Measurements from ENCODE around the gene RFXAP. TPM values are rescaled to one million over a fixed set of nuclear protein-coding genes. Genes with fewer than 3 reads are reported as not detected.

Gene RFXAP
- total RNA-seq, 4 donors from 2014 or later = 1.0 to 3.7 (median 2.2) TPM

DNA sequence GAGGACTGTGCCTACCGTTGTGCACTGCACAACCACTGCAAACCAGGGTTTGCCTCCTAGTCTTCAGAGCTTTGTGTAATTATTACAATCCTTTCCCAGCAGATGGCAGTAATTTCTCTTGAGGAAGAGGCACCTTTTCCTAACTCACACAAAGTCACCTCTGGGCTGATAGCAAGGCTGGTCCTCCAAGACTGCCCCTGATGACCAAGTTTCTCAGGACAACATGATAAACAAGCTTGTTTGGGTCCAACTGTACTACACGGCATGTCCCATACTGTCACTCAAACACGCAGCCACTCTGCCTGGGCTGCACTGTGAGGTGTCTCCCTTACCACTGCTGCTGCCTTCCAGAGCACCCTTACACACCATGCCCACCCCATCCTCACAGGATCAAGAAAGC, 39.3 kb downstream of the RFXAP start:
- no peak for DNase-seq (ENCODE audit: low spot score in 2 of 2)
- intact Hi-C loops (cut with DNase I; ENCODE audit: low total_unique reads) = no loop called here
- H3K4me3 ChIP-seq (ENCODE audit: low read depth, poor library complexity, severe bottlenecking) = no peak overlapping the region
- WGBS, 2 donors = 39 to 43% methylated on average over 3 of the region's 3 CpGs
- no peak for TF ChIP-seq POLR2A (IDR thresholded peaks at IDR 0.05)
- TF ChIP-seq, protein P1, sequence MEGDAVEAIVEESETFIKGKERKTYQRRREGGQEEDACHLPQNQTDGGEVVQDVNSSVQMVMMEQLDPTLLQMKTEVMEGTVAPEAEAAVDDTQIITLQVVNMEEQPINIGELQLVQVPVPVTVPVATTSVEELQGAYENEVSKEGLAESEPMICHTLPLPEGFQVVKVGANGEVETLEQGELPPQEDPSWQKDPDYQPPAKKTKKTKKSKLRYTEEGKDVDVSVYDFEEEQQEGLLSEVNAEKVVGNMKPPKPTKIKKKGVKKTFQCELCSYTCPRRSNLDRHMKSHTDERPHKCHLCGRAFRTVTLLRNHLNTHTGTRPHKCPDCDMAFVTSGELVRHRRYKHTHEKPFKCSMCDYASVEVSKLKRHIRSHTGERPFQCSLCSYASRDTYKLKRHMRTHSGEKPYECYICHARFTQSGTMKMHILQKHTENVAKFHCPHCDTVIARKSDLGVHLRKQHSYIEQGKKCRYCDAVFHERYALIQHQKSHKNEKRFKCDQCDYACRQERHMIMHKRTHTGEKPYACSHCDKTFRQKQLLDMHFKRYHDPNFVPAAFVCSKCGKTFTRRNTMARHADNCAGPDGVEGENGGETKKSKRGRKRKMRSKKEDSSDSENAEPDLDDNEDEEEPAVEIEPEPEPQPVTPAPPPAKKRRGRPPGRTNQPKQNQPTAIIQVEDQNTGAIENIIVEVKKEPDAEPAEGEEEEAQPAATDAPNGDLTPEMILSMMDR (IDR thresholded peaks at IDR 0.05) = no peak

DNA sequence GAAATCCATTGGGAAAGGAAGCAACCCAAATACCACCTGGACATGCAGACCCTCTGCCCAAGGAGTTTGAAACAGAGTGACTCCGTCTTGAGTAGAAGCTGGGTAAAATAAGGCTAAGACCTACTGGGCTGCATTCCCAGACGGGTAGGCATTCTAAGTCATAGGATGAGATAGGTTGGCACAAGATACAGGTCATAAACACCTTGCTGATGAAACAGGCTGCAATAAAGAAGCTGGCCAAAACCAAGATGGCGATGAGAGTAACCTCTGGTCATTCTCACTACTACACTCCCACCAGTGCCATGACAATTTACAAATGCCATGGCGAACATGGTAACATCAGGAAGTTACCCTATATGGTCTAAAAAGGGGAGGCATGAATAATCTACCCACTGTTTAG, 40.2 kb downstream of the RFXAP start:
- WGBS, 2 donors = 91 to 93% methylated on average over 4 of the region's 4 CpGs
- intact Hi-C loops (cut with DNase I; ENCODE audit: low total_unique reads) = no loop called here
- TF ChIP-seq, protein P1 (IDR thresholded peaks at IDR 0.05) = no peak
- no peak for TF ChIP-seq POLR2A (IDR thresholded peaks at IDR 0.05)
- no peak for DNase-seq (ENCODE audit: low spot score in 2 of 2)
- H3K4me3 ChIP-seq (ENCODE audit: low read depth, poor library complexity, severe bottlenecking) = no peak overlapping the region

DNA sequence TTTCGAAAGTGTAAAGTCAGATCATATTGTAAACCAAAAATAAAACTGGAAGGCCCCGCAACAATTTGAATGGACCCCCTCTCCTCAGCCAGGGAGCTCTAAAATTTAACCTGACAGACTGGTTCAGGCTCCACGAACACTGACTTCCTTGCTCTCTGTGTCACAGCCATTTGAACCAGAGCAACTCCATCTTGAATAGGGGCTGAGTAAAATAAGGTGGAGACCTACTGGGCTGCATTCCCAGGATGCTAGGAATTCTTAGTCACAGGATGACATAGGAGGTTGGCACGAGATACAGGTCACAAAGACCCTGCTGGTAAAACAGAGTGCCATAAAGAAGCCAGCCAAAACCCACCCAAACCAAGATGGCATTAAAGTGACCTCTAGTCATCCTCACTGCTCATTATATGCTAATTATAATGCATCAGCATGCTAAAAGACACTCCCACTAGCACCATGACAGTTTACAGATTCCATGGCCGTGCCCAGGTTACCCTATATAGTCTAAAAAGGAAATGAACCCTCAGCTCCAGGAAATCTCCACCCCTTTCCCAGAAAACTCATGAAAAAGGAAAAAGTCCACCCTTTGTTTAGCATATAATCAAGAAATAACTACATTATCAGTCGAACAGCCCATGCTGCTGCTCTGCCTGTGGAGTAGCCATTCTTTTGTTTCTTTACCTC, 43.1 kb downstream of the RFXAP start:
- 80 to 84% methylated on average over 6 of the region's 6 CpGs for WGBS, 2 donors
- intact Hi-C loops (cut with DNase I; ENCODE audit: low total_unique reads) = no loop called here
- no peak for DNase-seq (ENCODE audit: low spot score in 2 of 2)
- TF ChIP-seq, protein P1 (IDR thresholded peaks at IDR 0.05) = no peak
- no peak for TF ChIP-seq POLR2A (IDR thresholded peaks at IDR 0.05)
- no peak overlapping the region for H3K4me3 ChIP-seq (ENCODE audit: low read depth, poor library complexity, severe bottlenecking)

DNA sequence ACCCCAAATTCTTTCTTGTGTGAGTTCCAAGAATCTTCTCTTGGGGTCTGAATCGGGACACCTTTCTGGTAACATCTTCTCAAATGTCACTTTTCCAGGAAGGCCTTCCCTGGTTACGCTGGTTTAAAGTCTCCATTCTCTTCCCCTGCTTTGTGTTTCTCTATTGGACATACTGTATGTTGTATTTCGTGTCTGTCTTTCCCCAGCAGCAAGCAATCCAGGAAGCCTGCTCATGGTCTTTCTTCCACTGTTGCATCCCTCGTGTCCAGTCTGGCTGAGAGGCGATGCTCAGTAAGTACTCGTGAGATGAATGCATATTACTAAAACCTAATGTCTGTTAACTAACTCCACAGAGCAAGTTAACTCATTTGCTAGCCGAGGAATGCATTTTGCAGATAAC, 43.7 kb downstream of the RFXAP start:
- 90 to 91% methylated on average over 7 of the region's 7 CpGs for WGBS, 2 donors
- no peak for DNase-seq (ENCODE audit: low spot score in 2 of 2)
- intact Hi-C loops (cut with DNase I; ENCODE audit: low total_unique reads) = no loop called here
- H3K4me3 ChIP-seq (ENCODE audit: low read depth, poor library complexity, severe bottlenecking) = no peak overlapping the region
- TF ChIP-seq POLR2A (IDR thresholded peaks at IDR 0.05) = no peak
- TF ChIP-seq, protein P1 (IDR thresholded peaks at IDR 0.05) = no peak

DNA sequence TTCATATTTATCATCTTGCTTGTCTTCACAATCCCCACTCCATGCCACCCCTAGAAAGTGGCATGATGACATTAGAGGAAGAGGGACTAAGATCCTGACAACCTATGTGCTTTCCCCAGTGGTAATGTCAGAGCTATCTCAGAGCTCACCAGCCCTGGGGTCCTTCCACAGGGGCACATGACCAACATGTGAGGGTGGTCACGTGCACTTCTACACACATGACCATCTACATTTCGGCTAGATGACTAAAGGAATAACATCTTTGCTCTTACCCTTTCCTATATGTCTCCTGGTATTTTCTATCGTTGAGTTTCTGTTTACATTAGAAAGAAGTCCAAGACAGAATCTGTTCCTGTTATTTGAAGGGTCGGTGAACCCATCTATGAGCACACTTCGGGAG, 46.2 kb downstream of the RFXAP start:
- DNase-seq (ENCODE audit: low spot score in 2 of 2) = no peak
- TF ChIP-seq, protein P1 (IDR thresholded peaks at IDR 0.05) = no peak
- no peak for TF ChIP-seq POLR2A (IDR thresholded peaks at IDR 0.05)
- WGBS, 2 donors = 94 to 95% methylated on average over 5 of the region's 5 CpGs
- no peak overlapping the region for H3K4me3 ChIP-seq (ENCODE audit: low read depth, poor library complexity, severe bottlenecking)
- intact Hi-C loops (cut with DNase I; ENCODE audit: low total_unique reads) = no loop called here

DNA sequence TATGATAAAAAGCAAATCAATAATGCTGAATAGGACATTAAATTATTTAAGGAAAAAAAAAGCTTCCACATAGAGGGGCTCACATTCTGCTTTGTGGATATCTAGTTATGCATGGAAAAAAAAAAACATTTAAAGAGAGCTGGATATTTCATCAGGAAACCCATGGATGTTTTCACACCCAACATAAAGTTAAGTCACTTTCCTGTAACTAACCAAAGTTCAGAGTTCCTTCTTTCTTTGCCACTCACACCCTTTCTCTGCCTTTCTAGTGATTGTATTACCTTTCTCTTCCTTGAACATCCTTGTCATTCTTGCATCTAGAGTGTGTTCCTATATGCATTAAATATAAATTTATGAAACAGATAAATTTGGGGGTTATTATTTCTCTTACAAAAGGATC, 47.2 kb downstream of the RFXAP start:
- intact Hi-C loops (cut with DNase I; ENCODE audit: low total_unique reads) = no loop called here
- no peak overlapping the region for H3K4me3 ChIP-seq (ENCODE audit: low read depth, poor library complexity, severe bottlenecking)
- no peak for TF ChIP-seq POLR2A (IDR thresholded peaks at IDR 0.05)
- TF ChIP-seq, protein P1 (IDR thresholded peaks at IDR 0.05) = no peak

More for the DNA sequence above, 47.2 kb downstream of the RFXAP start:
- no peak for DNase-seq (ENCODE audit: low spot score in 2 of 2)

Measured in lower leg skin (tissue), 4 donors.